D721Med (cell line): ENCODE measurements around the gene ZFP30.

ENCODE experiments used
- DNase-seq: peaks from one replicate; pipeline ENCODE4 v3.0.0; 2011; ENCODE audit warnings: low spot score; ENCODE audit not compliant: insufficient read length
- FAIRE-seq: peaks from 2 replicates; lab custom pipeline; 2011; peaks lifted over from hg19 to GRCh38; lab: Jason Lieb, UNC
- CTCF ChIP-seq: IDR thresholded peaks from 2 replicates; pipeline ENCODE4 v1.5.1; 2012; ENCODE audit warnings: mild to moderate bottlenecking, control low read depth; ENCODE audit not compliant: insufficient read depth; ENCODE audit errors: missing control alignments

Gene ZFP30

GRCh38 chr19:37594982-37595382, 60.3 kb downstream of the ZFP30 start:
- no peak for FAIRE-seq

GRCh38 chr19:37594304-37594981, 60.8 kb downstream of the ZFP30 start, which contains the start of the genes ZNF540 and ZNF571:
Gene ZNF540, plus strand, starts transcription at chr19:37594876. Its CDS starts 3,572 bp downstream, at chr19:37598448.
Gene ZNF571, minus strand, starts transcription at chr19:37594792. Its CDS starts 8,116 bp downstream, at chr19:37586676.
- FAIRE-seq (no peak), DNase-seq (peak; percentile 28)

More at GRCh38 chr19:37594982-37595382, 60.3 kb downstream of the ZFP30 start:
- DNase-seq, result no peak
- TF ChIP-seq CTCF, result no peak

GRCh38 chr19:37593996-37594303, 61.3 kb downstream of the ZFP30 start:
- no peak for TF ChIP-seq CTCF
- FAIRE-seq, result no peak
- DNase-seq, result no peak

More at GRCh38 chr19:37594304-37594981, 60.8 kb downstream of the ZFP30 start, which contains the start of the genes ZNF540 and ZNF571:
- TF ChIP-seq CTCF, result no peak

- FAIRE-seq, result no peak
- TF ChIP-seq CTCF, result no peak
- no peak for DNase-seq
Measured at GRCh38 chr19:37583340-37583739, 71.9 kb downstream of the ZFP30 start.

- TF ChIP-seq CTCF, result no peak
- FAIRE-seq, result no peak
- no peak for DNase-seq
Measured at GRCh38 chr19:37572203-37572602, 83.1 kb downstream of the ZFP30 start.

GRCh38 chr19:37565370-37565669, 89.9 kb downstream of the ZFP30 start:
- FAIRE-seq (no peak), DNase-seq (no peak)
- no peak for TF ChIP-seq CTCF

GRCh38 chr19:37564624-37565369, 90.5 kb downstream of the ZFP30 start:
- DNase-seq (no peak), FAIRE-seq (no peak)
- no peak for TF ChIP-seq CTCF
